Dedifferentiated amniotic fluid mesenchymal stem cell (primary cell): ENCODE results near the gene HDAC4.

Source experiments
- DNase-seq: peaks from one replicate; pipeline ENCODE4 v3.0.0-alpha.2; 2016; ENCODE audit errors: extremely low spot score

Gene HDAC4

DNA sequence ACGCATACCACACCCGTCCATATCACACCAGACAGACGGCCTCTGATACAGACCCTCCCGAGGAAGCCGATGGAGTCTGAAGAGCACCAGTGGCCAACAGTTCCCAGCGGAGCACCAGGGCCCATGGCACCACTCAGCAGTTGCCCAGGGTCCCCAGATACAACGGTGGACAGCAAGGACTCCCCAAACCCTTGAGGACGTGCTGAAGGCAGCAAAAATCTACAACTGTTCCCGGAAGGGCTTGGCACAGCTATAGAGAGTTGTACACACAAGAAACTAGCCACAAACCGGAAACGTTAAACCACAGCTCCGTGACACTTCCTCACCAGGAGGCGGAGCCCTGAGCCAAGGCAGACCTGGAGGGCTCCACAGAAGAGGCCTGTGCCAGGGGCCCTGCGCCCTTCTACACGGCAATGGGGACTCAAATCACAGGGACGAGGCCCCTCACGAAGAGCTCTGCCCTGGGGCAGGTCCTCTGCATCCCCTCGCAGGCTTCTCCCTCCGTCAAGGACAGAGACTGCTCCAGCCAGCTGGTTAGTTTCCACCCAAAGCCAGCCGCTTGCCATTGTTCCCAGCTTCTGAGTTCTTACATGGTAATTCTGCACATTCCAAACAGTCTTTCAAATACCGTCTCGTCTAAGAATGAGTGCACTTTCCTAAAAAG lies 133.4 kb downstream of the HDAC4 start:
- peak; percentile 52 for DNase-seq

GRCh38 chr2:239266779-239267287 lies 134.0 kb downstream of the HDAC4 start:
- no peak for DNase-seq

DNA sequence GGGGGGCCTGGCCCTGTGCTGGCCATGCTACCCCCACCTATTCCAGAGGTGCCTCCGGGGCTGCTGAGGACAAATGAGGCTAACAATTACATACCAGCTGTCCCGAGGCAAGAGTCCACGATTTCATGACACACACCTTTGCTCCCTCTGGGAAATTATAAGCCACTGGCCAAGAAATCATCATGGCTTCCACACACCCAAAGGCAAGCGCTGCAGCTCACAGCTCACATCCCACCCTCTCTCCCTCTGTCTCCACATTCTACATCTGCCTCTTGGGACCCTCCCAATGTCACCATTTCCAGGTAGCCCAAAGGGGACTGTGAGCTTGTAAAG lies 134.4 kb downstream of the HDAC4 start:
- no peak for DNase-seq

DNA sequence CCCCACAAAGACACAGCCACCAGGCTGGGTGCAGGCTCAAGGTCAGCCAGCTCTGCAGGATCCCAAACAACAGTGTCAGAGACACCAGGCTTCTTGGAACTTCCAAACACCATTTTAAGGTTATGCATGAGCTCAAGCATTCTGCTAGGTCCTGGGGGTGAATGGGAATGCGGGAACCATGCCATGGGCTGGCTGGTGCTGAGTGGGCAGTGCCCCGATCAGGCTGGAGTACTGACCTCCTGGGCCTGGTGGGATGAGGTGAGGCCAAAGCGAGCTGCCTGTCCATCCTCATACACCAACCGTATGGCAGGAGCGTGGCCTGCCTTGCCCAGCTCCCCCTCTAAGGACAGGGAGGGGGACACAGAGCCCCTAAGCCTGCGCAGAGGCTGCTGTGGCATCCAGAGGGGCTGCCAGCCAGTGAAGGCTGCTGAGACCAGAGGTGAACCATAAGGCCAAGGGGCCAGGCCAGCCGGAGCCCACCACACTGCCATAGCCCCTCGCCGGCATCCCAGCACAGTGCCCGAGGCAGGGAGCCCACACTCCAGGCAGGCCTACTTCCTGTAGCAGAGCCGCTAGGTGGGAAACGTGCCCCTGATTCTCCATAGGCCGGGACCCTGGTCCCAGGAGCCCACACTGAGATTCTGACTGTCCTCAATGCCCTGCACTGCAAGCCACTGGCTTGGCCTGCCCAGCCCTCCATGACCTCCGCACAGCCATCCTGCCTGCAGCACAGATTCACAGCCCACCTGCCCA lies 135.0 kb downstream of the HDAC4 start:
- DNase-seq, result no peak

- no peak for DNase-seq
Observed at GRCh38 chr2:239264838-239265651, 135.8 kb downstream of the HDAC4 start.

- DNase-seq, result no peak
Observed at GRCh38 chr2:239264492-239264837, 136.4 kb downstream of the HDAC4 start.

DNA sequence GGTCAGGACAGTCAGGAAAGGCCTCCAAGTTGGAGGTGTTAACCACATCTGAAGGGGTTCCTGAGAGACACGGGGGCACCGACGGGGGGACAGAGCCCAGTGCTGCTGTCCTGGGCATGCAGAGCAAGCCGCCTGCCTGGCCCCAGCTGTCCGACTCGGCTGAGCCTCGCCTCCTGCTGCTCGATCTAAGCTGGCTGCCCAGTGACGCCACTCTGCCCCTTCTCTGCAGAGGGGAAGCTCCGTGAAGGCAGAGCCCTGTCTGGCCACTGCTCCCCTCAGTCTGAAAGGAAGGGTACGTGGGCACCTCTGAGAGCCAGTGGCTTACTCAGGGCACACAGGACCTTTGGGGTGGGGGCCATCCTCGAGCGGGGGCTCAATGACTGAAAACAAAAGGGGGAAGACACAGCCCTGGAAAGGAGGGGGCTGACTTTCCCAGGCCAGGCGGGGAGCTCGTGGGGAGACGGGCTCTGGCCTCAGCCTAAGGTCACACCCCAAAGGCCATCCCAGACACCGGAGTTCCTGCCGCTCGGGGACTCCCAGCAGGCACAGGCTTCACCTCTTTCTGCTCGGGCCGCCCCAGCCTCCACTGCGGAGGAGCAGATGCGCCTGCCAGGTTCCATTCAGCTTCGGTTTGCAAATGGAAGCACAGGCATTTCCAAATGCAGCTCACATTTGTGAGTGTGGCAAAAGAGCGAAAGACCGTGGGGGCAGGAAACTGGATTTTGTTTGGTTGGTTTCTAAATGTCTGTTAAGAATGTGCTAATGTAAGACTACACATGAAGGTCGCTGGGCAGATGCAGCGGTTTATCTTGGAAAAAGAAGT lies 136.9 kb downstream of the HDAC4 start:
- DNase-seq, result no peak

- DNase-seq, result no peak
Observed at GRCh38 chr2:239263231-239263630, 137.6 kb downstream of the HDAC4 start.

GRCh38 chr2:239262484-239263230 lies 138.2 kb downstream of the HDAC4 start:
- DNase-seq, result no peak

- DNase-seq, result no peak
Observed at GRCh38 chr2:239261796-239262483, 138.9 kb downstream of the HDAC4 start.

GRCh38 chr2:239261356-239261755 lies 139.5 kb downstream of the HDAC4 start:
- no peak for DNase-seq

DNA sequence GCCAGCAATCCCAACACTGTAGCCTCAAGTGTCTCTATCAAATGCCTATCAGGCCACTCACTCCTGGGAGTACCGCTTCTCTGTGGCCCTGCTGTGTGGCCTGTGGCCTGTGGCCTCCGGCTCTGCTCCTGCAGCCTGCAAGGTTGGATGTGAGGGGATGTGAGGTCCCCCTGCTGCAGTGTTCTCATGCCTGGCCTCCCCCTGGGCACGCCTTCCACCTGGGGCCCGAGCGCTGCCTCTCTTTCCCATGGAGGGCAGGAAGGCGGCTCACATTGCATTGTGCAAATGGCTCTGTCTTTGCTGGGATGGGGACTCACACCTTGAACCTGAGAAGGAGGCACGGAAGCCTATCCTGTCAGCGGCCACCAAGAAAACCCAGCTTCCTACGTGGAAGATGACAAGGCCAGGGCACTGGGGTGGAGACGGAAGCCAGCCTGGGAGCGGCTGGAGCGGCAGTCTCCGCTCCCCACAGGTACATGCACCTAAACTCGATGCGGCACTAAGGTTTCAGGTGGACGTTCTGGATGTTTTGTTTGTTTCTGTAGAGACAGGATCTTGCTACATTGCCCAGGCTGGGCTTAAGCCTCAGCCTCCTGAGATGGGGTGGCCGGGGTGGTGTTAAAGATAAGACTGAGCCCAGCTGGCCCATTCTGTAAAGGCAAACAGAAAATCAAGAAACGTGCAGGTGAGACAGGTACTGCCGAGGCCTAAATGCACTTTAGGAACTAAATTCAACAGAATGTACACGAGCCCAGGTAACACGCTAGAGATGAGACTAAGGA lies 140.1 kb downstream of the HDAC4 start:
- no peak for DNase-seq

GRCh38 chr2:239259603-239260298 lies 141.1 kb downstream of the HDAC4 start:
- no peak for DNase-seq

DNA sequence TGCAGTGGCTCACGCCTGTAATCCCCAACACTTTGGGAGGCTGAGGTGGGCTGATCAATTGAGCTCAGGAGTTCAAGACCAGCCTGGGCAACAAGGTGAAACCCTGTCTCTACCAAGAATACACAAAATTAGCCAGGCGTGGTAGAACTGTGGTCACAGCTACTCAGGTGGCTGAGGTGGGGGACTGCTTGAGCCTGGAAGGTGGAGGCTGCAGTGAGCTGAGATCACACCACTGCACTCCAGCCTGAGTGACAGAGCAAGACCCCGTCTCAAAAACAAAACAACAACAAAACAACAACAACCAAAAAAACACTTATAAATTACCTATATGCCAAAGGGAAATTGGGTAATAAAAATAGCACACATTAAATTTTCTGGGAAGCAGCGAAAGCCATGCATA lies 141.6 kb downstream of the HDAC4 start:
- no peak for DNase-seq

DNA sequence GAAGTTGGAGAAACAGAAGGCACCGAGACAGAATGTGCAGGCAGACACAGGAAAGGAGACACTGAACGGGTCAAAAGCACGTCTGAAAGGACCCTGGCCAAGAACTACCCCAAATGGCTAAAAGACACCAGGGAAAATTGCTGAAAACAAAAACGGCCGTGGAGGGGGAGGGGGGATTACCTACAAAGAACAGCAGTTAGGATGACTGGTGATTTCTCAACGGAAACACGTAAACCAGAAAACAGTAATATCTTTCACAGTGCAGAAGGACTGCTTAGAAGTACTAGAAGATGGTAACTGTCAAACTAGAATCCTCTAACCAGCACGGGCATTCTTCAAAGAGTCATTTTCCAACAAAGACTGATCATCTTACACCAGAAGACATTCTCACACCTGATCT lies 142.6 kb downstream of the HDAC4 start:
- DNase-seq, result no peak

GRCh38 chr2:239257511-239257937 lies 143.3 kb downstream of the HDAC4 start:
- no peak for DNase-seq

GRCh38 chr2:239256350-239256743 lies 144.5 kb downstream of the HDAC4 start:
- no peak for DNase-seq

DNA sequence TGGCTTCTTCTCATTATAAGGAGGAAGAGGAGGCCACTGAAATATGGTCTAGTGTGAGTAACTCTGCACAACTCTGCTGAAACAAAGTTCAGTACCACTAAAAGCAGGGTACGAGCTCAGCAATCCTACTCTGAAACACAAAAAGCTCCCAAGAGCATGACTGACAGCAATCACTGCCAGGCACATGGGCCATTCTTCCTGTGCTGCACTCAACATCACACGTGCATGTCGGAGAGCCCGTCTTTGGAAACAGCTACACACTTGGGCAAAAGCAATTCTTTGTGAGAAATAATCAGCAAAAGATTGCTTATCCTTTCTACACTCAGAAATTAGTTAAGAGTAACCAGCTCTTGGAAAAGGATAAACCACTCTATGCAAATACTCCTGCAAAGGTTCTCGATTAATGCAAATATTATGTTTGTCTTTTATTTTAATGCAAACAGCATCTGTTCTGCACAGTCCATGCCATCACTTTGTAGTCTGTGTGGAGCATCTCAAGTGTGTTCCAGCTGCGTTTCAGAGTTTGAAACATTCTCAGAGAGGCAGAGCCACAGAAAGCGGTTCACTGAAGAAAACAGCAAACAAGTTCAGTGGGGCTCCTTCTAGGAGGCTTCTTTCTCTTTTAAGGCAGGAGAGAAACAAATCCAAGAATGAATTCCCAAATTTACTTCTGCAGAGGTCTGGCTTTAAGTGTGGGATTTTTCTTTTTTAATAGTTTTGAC lies 145.0 kb downstream of the HDAC4 start:
- DNase-seq, result no peak
